IMR-90 (cell line): ENCODE results near the gene SLC25A15. TPM values are rescaled to one million over a fixed set of nuclear protein-coding genes. Genes with fewer than 3 reads are reported as not detected.

Experiments
- ATAC-seq: fragments of 200-7000 bp; cut with Tn5 transposase; 2 replicates; pipeline ENCODE4 v1.9.1; 2020; ENCODE audit warnings: low read depth, mild to moderate bottlenecking, moderate library complexity
- BruUV-seq: library from RNA; stranded (reverse); fragments of 400-500 nt; replicated peaks from 2 replicates; lab custom pipeline; 2021; lab: Mats Ljungman, UMichigan
- CTCF ChIA-PET: fragments of 300-600 bp; formaldehyde crosslinking; extraction: SDS; loops from one replicate; lab custom pipeline; 2021; ENCODE audit warnings: antibody characterized with exemption; lab: Yijun Ruan, JAX
- POLR2A ChIA-PET: fragments of 300-600 bp; sonication (Branson Sonifier 250); formaldehyde crosslinking; loops from one replicate; lab custom pipeline; 2022; ENCODE audit warnings: antibody characterized with exemption; ENCODE audit not compliant: unreplicated experiment; lab: Charles Lee
- DNase-seq: peaks from one replicate; pipeline ENCODE4 v3.0.0; 2013
- H2AFZ ChIP-seq: replicated peaks from 2 replicates; pipeline ENCODE3; 2013; ENCODE audit warnings: low read length, mild to moderate bottlenecking; ENCODE audit not compliant: poor library complexity
- H2AK5ac ChIP-seq: 2 replicates; pipeline ENCODE4 v1.6.1; 2013; ENCODE audit warnings: low read depth, low read length, inconsistent platforms
- H2AK9ac ChIP-seq: replicated peaks from 2 replicates; pipeline ENCODE3; 2013; ENCODE audit warnings: mild to moderate bottlenecking, low read depth, low read length, moderate library complexity; ENCODE audit not compliant: poor library complexity
- H2BK120ac ChIP-seq: 2 replicates; pipeline ENCODE4 v1.6.1; 2013; ENCODE audit warnings: low read depth, low read length, inconsistent platforms
- H2BK15ac ChIP-seq: 3 replicates; pipeline ENCODE4 v1.6.1; 2013; ENCODE audit warnings: low read depth, low read length, inconsistent platforms
- H2BK20ac ChIP-seq: 2 replicates; pipeline ENCODE4 v1.6.1; 2013; ENCODE audit warnings: low read depth, mild to moderate bottlenecking, inconsistent platforms, low read length, moderate library complexity
- H2BK5ac ChIP-seq: 2 replicates; pipeline ENCODE4 v1.6.1; 2013; ENCODE audit warnings: mild to moderate bottlenecking, low read depth, low read length, inconsistent platforms; ENCODE audit not compliant: poor library complexity, severe bottlenecking
- H3K14ac ChIP-seq: replicated peaks from 2 replicates; pipeline ENCODE4 v1.6.1; 2013; ENCODE audit warnings: low read depth, low read length, inconsistent platforms
- H3K18ac ChIP-seq: 2 replicates; pipeline ENCODE4 v1.6.1; 2013; ENCODE audit warnings: low read depth, low read length, control low read depth
- H3K23ac ChIP-seq: 2 replicates; pipeline ENCODE4 v1.6.1; 2013; ENCODE audit warnings: low read depth, low read length, inconsistent platforms
- H3K27ac ChIP-seq: 2 replicates; pipeline ENCODE4 v1.5.1; 2013; ENCODE audit warnings: mild to moderate bottlenecking, control low read depth, low read length; ENCODE audit not compliant: insufficient read depth
- H3K27me3 ChIP-seq: 2 replicates; pipeline ENCODE4 v1.6.1; 2013; ENCODE audit warnings: low read length; ENCODE audit not compliant: control insufficient read depth, insufficient read depth
- H3K36me3 ChIP-seq: 2 replicates; pipeline ENCODE4 v1.6.1; 2013; ENCODE audit warnings: low read length, mixed read lengths; ENCODE audit not compliant: control insufficient read depth, insufficient read depth
- H3K4ac ChIP-seq: 2 replicates; pipeline ENCODE4 v1.6.1; 2013; ENCODE audit warnings: low read depth, low read length, inconsistent platforms
- H3K4me1 ChIP-seq: 2 replicates; pipeline ENCODE4 v1.6.1; 2013; ENCODE audit warnings: low read length, mixed read lengths; ENCODE audit not compliant: control insufficient read depth, insufficient read depth
- H3K4me2 ChIP-seq: 2 replicates; pipeline ENCODE4 v1.6.1; 2013; ENCODE audit warnings: low read depth, mild to moderate bottlenecking, control low read depth, low read length, moderate library complexity
- H3K4me3 ChIP-seq: 2 replicates; pipeline ENCODE4 v1.5.1; 2013; ENCODE audit warnings: low read depth, mild to moderate bottlenecking, control low read depth, low read length, moderate library complexity; ENCODE audit not compliant: insufficient read depth
- H3K56ac ChIP-seq: 2 replicates; pipeline ENCODE4 v1.6.1; 2013; ENCODE audit warnings: low read length, inconsistent platforms; ENCODE audit not compliant: insufficient read depth; ENCODE audit errors: extremely low read depth
- H3K79me1 ChIP-seq, 2 experiments: 2 replicates each; pipeline ENCODE4 v1.6.1; 2013; ENCODE audit warnings: low read length in 2 of 2, inconsistent platforms in 1 of 2, low read depth in 1 of 2
- H3K9ac ChIP-seq: 2 replicates; pipeline ENCODE4 v1.6.1; 2013; ENCODE audit warnings: low read depth, low read length, control low read depth
- H3K9me1 ChIP-seq: 2 replicates; pipeline ENCODE4 v1.6.1; 2013; ENCODE audit warnings: low read length, inconsistent platforms; ENCODE audit not compliant: insufficient read depth
- H3K9me3 ChIP-seq: 2 replicates; pipeline ENCODE4 v1.6.1; 2013; ENCODE audit warnings: low read length; ENCODE audit not compliant: control insufficient read depth, insufficient read depth
- H4K20me1 ChIP-seq: 2 replicates; pipeline ENCODE4 v1.6.1; 2013; ENCODE audit warnings: low read length, inconsistent platforms; ENCODE audit not compliant: insufficient read depth
- H4K5ac ChIP-seq: 2 replicates; pipeline ENCODE4 v1.6.1; 2013; ENCODE audit warnings: mild to moderate bottlenecking, low read depth, low read length, control low read depth
- H4K8ac ChIP-seq, 2 experiments: 2 replicates each; pipeline ENCODE4 v1.6.1; 2013; ENCODE audit warnings: low read depth in 2 of 2, low read length in 2 of 2, control low read depth in 1 of 2, inconsistent platforms in 1 of 2
- H4K91ac ChIP-seq: 2 replicates; pipeline ENCODE4 v1.6.1; 2013; ENCODE audit warnings: low read depth, low read length, inconsistent platforms; ENCODE audit not compliant: insufficient read depth
- BHLHE40 ChIP-seq: fragments of 150-350 bp; IDR thresholded peaks from 2 replicates; pipeline ENCODE4 v1.6.1; 2016; ENCODE audit warnings: mild to moderate bottlenecking, low read depth, low read length
- CEBPB ChIP-seq: IDR thresholded peaks from 2 replicates; pipeline ENCODE4 v1.6.1; 2012; ENCODE audit warnings: low read depth, low read length, improper control_type of control experiment
- CHD1 ChIP-seq: IDR thresholded peaks from 2 replicates; pipeline ENCODE4 v1.6.1; 2012; ENCODE audit warnings: low read depth, low read length, improper control_type of control experiment
- ELK1 ChIP-seq: fragments of 150-350 bp; IDR thresholded peaks from 2 replicates; pipeline ENCODE4 v1.6.1; 2016; ENCODE audit warnings: low read depth, mild to moderate bottlenecking, low read length, moderate library complexity, borderline replicate concordance
- FOS ChIP-seq: fragments of 150-350 bp; IDR thresholded peaks from 2 replicates; pipeline ENCODE4 v1.6.1; 2016; ENCODE audit warnings: low read depth, low read length
- MAFK ChIP-seq: IDR thresholded peaks from 2 replicates; pipeline ENCODE4 v1.6.1; 2012; ENCODE audit warnings: low read depth, low read length, improper control_type of control experiment
- MAZ ChIP-seq: IDR thresholded peaks from 2 replicates; pipeline ENCODE4 v1.6.1; 2012; ENCODE audit warnings: low read depth, mild to moderate bottlenecking, low read length, improper control_type of control experiment, moderate library complexity, borderline replicate concordance
- MXI1 ChIP-seq: IDR thresholded peaks from 2 replicates; pipeline ENCODE4 v1.6.1; 2012; ENCODE audit warnings: low read depth, mild to moderate bottlenecking, low read length, moderate library complexity, borderline replicate concordance
- NFE2L2 ChIP-seq: fragments of 150-350 bp; IDR thresholded peaks from 2 replicates; pipeline ENCODE4 v1.6.1; 2016; ENCODE audit warnings: low read depth, mild to moderate bottlenecking, low read length
- POLR2A ChIP-seq: IDR thresholded peaks from 2 replicates; pipeline ENCODE4 v1.6.1; 2012; ENCODE audit warnings: mild to moderate bottlenecking, low read depth, low read length
- RAD21 ChIP-seq: IDR thresholded peaks from 2 replicates; pipeline ENCODE4 v1.6.1; 2012; ENCODE audit warnings: low read length, improper control_type of control experiment
- RCOR1 ChIP-seq: IDR thresholded peaks from 2 replicates; pipeline ENCODE4 v1.6.1; 2012; ENCODE audit warnings: mild to moderate bottlenecking, low read length, improper control_type of control experiment; ENCODE audit not compliant: insufficient replicate concordance
- RFX5 ChIP-seq: IDR thresholded peaks from 2 replicates; pipeline ENCODE4 v1.8.0; 2012; ENCODE audit warnings: low read depth, mild to moderate bottlenecking, low read length, moderate library complexity
- SMC3 ChIP-seq: fragments of 150-350 bp; IDR thresholded peaks from 2 replicates; pipeline ENCODE4 v1.6.1; 2016; ENCODE audit warnings: low read depth, mild to moderate bottlenecking, antibody characterized with exemption, low read length, moderate library complexity
- USF2 ChIP-seq: fragments of 150-350 bp; IDR thresholded peaks from 2 replicates; pipeline ENCODE4 v1.6.1; 2017; ENCODE audit warnings: mild to moderate bottlenecking, antibody characterized with exemption, low read length, low read depth
- WGBS, 2 experiments: methylation state at CpG; one replicate each; pipeline versions ENCODE4 v1.1.5 to v1.1.7; 2013; ENCODE audit warnings: missing lambda C conversion rate in 2 of 2; ENCODE audit not compliant: insufficient read length in 1 of 2; ENCODE audit errors: extremely low coverage in 2 of 2; 5-methylcytosine and 5-hydroxymethylcytosine counted together
- dilution Hi-C: fragments of 300-500 bp; cut with HindIII; formaldehyde crosslinking; loops from one replicate; pipeline ENCODE4 v1.14.3; 2018; ENCODE audit warnings: low sequenced_read_pairs; ENCODE audit not compliant: unreplicated experiment
- in situ Hi-C: fragments of 300-500 bp; cut with MboI; formaldehyde crosslinking; loops from 3 replicates; pipeline ENCODE4 v1.14.3; 2019; ENCODE audit warnings: low sequenced_read_pairs, inconsistent platforms, mixed read lengths
- intact Hi-C: fragments of 100-400 bp; cut with micrococcal nuclease; formaldehyde crosslinking; loops from 2 replicates; pipeline ENCODE4 v1.10.0; 2022
- polyA plus RNA-seq, 3 experiments: library from polyadenylated mRNA; depleted of rRNA; stranded (reverse); fragments of >200 nt; gene quantifications; 2 replicates each; pipeline ENCODE4 v1.2.3, GENCODE V29; 2012; ENCODE audit warnings: low replicate concordance in 1 of 3
- total RNA-seq: library from RNA; depleted of rRNA; stranded (reverse); fragments of >200 nt; gene quantifications from 2 replicates; pipeline ENCODE4 v1.2.3, GENCODE V29; 2012
- TF ChIP-seq, protein P1 (sequence below): conservative IDR thresholded peaks from 2 replicates; pipeline ENCODE4 v1.5.1; 2012; ENCODE audit warnings: mild to moderate bottlenecking, low read depth, low read length, improper control_type of control experiment

Gene SLC25A15
- total and polyA plus RNA-seq, 2 of the 4 experiments (the other 2 are of a cell fraction): 5.4 to 13.3 TPM

GRCh38 chr13:40803316-40803715 lies 13.9 kb downstream of the SLC25A15 start:
- no peak overlapping the region for H3K18ac ChIP-seq
- no peak overlapping the region for H2AFZ ChIP-seq
- H4K20me1 ChIP-seq: no peaks in the 10 kb centered on the region
- no peak overlapping the region for H2BK5ac ChIP-seq
- H3K23ac ChIP-seq: no peak overlapping the region
- no peak overlapping the region for H2BK120ac ChIP-seq
- no peak for DNase-seq
- H2AK9ac ChIP-seq: no peak overlapping the region
- no peak overlapping the region for H3K14ac ChIP-seq
- H3K79me1 ChIP-seq: no peaks in the 10 kb centered on the region
- H3K4ac ChIP-seq: no peak overlapping the region
- H3K9me3 ChIP-seq: no peaks in the 10 kb centered on the region
- H3K4me1 ChIP-seq: no peaks in the 10 kb centered on the region
- H4K8ac ChIP-seq: no peak overlapping the region
- no peak overlapping the region for H2BK15ac ChIP-seq
- CTCF ChIA-PET: no interaction called here
- H4K5ac ChIP-seq: no peak overlapping the region
- no peak for ATAC-seq
- H3K27me3 ChIP-seq: no peaks in the 10 kb centered on the region
- no peak overlapping the region for H4K91ac ChIP-seq
- peaks cover 33% of the 10 kb centered on the region for H3K36me3 ChIP-seq
- no peak overlapping the region for H3K56ac ChIP-seq
- 100% methylated on average over 2 of the region's 5 CpGs; no CpG with 5 or more reads in 1 of the 2 experiments for WGBS, 2 experiments
- no TSS peak for BruUV-seq
- in situ Hi-C loops: no loop called here
- H3K9ac ChIP-seq: no peak overlapping the region
- H3K27ac ChIP-seq: no peak overlapping the region
- no peak overlapping the region for H2AK5ac ChIP-seq
- no peak overlapping the region for H2BK20ac ChIP-seq
- dilution Hi-C loops: no loop called here
- POLR2A ChIA-PET: no interaction called here
- H3K9me1 ChIP-seq: no peaks in the 10 kb centered on the region
- intact Hi-C loops: no loop called here
- TF ChIP-seq MAFK: no peak
- TF ChIP-seq RFX5: no peak
- no peak for TF ChIP-seq POLR2A
- no peak for TF ChIP-seq MXI1
- no peak for TF ChIP-seq RAD21
- no peak for TF ChIP-seq USF2
- TF ChIP-seq, protein P1, sequence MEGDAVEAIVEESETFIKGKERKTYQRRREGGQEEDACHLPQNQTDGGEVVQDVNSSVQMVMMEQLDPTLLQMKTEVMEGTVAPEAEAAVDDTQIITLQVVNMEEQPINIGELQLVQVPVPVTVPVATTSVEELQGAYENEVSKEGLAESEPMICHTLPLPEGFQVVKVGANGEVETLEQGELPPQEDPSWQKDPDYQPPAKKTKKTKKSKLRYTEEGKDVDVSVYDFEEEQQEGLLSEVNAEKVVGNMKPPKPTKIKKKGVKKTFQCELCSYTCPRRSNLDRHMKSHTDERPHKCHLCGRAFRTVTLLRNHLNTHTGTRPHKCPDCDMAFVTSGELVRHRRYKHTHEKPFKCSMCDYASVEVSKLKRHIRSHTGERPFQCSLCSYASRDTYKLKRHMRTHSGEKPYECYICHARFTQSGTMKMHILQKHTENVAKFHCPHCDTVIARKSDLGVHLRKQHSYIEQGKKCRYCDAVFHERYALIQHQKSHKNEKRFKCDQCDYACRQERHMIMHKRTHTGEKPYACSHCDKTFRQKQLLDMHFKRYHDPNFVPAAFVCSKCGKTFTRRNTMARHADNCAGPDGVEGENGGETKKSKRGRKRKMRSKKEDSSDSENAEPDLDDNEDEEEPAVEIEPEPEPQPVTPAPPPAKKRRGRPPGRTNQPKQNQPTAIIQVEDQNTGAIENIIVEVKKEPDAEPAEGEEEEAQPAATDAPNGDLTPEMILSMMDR: no peak
- TF ChIP-seq RCOR1: no peak
- TF ChIP-seq FOS: no peak
- no peak for TF ChIP-seq CHD1
- TF ChIP-seq NFE2L2: no peak
- no peak for TF ChIP-seq CEBPB
- no peak for TF ChIP-seq SMC3
- TF ChIP-seq ELK1: no peak
- TF ChIP-seq BHLHE40: no peak
- no peak for TF ChIP-seq MAZ
- H3K4me3 ChIP-seq: no peak overlapping the region
- no peak overlapping the region for H3K4me2 ChIP-seq
